ENCODE measurements around the gene CLPTM1L.

GRCh38 chr5:1363160-1363559, 18.3 kb upstream of the CLPTM1L start:
- TF ChIP-seq, protein P1, sequence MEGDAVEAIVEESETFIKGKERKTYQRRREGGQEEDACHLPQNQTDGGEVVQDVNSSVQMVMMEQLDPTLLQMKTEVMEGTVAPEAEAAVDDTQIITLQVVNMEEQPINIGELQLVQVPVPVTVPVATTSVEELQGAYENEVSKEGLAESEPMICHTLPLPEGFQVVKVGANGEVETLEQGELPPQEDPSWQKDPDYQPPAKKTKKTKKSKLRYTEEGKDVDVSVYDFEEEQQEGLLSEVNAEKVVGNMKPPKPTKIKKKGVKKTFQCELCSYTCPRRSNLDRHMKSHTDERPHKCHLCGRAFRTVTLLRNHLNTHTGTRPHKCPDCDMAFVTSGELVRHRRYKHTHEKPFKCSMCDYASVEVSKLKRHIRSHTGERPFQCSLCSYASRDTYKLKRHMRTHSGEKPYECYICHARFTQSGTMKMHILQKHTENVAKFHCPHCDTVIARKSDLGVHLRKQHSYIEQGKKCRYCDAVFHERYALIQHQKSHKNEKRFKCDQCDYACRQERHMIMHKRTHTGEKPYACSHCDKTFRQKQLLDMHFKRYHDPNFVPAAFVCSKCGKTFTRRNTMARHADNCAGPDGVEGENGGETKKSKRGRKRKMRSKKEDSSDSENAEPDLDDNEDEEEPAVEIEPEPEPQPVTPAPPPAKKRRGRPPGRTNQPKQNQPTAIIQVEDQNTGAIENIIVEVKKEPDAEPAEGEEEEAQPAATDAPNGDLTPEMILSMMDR (IDR thresholded peaks at IDR 0.05): no peak
- TF ChIP-seq POLR2A (IDR thresholded peaks at IDR 0.05): no peak
